GM18499 (cell line): ENCODE results near the gene BAIAP2.

Experiments used
- ATAC-seq: cut with Tn5 transposase; IDR thresholded peaks from one replicate; pipeline ENCODE4 v1.9.1; 2021; ENCODE audit warnings: moderate number of reproducible peaks; ENCODE audit not compliant: insufficient read depth, unreplicated experiment

The BAIAP2 gene

GRCh38 chr17:81034779-81035520, at the start of gene BAIAP2:
Gene BAIAP2, plus strand, starts transcription at chr17:81035151. Its CDS starts 104 bp downstream, at chr17:81035255.
- ATAC-seq: no peak

DNA sequence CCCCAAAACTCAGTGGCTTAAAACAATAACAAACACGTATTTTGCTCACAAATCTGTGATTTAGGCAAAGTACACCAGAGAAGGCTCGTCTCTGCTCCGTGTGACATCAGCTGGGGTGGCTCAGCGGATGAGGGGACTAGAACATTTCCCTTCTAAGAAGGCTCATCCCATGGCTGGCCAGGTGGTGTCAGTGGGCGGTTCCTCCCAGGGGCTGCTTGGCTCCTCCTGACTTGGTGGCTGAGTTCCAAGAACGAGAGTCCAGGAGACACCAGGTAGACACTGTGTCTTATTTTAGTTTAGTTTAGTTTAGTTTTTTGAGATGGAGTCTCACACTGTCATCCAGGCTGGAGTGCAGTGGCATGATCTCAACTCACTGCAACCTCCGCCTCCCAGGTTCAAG, 48.9 kb upstream of the BAIAP2 start:
- no peak for ATAC-seq

- no peak for ATAC-seq
Observed at GRCh38 chr17:80986816-80987475, 48.0 kb upstream of the BAIAP2 start.

GRCh38 chr17:80987941-80988461, 47.0 kb upstream of the BAIAP2 start:
- no peak for ATAC-seq

DNA sequence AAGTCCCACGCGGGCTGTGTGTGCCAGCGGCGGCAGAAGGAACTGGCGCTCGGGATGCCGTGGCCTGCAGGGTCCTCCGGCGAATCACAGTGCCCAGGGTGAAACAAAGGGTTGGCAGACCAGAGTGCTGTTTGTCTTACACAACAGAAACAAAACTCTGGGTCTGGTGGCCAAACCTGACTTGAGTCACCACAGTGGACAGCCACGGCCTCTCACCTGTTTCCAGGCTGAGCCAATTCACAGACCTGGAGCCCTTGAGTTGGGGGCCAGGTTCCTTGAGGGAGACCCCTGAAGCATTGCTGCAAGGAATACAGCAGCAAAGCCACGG, 45.4 kb upstream of the BAIAP2 start:
- no peak for ATAC-seq

DNA sequence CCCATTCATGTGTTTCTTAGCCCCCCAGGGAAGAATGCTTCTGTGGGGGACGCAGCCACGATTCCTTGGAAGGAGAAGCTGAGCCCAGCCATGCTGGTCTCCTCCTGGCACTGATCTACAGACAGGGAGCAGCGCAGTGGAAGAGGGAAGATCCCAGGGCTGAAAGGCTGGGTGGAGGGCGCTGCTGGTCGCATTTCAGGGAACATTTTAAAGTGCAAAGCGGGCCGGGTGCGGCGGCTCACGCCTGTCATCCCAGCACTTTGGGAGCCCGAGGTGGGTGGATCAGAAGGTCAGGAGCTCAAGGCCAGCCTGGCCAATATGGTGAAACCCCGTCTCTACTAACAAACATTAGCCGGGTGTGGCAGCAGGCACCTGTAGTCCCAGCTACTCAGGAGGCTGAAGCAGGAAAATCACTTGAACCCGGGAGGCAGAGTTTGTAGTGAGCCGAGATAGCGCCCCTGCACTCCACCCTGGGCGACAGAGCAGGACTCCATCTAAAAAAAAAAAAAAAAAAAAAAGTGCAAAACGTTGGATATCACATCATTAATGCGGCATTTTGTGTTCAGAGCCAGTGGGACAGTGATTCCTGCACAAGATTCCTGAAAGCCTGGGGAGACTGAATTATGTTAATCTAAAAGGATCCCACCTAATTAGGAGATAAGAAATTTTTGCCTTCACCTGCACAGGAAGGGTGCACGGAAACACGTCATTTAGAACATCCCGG, 43.9 kb upstream of the BAIAP2 start:
- no peak for ATAC-seq

DNA sequence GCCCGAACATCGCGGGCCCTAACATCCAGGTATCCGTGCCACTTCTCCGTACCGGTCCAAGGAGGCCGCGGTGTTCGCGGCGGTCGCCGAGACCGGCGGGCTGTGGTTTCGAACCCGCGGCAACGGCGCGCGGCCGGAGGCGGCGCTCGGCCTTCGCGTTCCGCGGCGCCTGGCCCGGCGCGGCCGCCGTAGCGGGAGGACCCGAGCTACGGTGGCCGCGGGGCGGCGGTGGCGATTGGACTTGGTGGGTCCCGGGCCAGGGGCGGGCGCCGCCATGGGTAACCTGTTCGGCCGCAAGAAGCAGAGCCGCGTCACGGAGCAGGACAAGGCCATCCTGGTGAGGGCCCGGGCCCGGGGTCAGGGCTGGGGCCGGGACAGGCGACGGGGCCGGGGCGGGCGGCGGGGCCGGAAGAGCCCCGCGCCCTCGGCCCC, 43.3 kb upstream of the BAIAP2 start, which contains the start of gene CHMP6:
TSS of gene CHMP6 (plus strand) at position 197 of the 432 bp plus-strand sequence. CDS start at position 275, 78 bp downstream.
- ATAC-seq: no peak

GRCh38 chr17:80992077-80992947, 42.6 kb upstream of the BAIAP2 start:
- ATAC-seq: no peak

DNA sequence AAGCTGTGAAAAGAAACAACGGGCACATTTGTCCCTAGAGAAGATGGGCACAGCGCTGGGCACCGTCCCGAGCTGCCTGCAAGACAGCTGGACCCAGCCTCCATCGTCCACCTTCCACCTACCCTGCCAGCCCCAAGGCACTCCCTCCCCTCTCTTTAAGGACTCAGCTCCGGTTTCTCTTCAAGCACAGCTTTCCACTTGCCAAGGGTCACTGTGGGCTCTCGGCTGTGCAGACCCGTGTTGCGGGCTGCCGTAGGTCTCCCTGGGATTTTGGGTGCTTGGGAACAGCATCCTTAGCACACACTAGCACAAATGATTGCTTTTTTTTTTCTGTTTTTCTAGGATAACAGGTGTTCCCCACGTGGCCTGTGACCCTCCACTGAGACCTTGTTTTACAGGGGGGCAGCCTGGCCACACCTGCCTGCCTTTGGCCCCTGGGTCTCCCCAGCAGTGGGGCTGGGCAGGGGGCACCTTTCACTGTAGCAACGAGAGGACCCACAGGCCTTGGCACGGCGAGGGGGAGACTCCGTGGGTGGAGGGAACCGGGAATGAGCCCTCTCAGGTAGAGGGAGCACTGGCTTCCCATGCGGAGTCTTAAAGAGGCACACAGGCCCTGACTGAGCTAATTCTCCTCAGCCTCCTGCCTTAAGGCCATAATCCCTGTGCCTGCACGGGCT, 41.9 kb upstream of the BAIAP2 start:
- ATAC-seq: no peak

DNA sequence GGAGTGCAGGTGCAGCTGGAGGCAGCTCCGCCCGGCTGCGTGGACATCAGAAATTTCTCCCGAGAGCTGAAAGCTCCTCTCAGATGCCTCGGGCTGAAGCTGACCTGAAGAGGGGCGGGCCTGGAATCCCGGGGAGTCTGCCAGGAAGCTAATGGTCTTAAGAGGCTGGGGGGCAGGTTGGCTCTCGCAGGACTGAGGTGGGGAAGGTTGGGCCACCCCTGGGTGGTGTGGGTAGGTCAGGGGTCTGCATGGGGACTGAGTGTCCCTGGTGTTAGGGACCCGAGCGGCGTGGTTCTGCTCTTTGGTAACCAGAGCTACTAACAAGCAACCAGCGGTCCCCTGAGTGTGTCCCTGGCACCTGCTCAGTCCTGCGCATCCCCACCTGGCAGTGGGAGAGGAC, 39.8 kb upstream of the BAIAP2 start:
- ATAC-seq: no peak

DNA sequence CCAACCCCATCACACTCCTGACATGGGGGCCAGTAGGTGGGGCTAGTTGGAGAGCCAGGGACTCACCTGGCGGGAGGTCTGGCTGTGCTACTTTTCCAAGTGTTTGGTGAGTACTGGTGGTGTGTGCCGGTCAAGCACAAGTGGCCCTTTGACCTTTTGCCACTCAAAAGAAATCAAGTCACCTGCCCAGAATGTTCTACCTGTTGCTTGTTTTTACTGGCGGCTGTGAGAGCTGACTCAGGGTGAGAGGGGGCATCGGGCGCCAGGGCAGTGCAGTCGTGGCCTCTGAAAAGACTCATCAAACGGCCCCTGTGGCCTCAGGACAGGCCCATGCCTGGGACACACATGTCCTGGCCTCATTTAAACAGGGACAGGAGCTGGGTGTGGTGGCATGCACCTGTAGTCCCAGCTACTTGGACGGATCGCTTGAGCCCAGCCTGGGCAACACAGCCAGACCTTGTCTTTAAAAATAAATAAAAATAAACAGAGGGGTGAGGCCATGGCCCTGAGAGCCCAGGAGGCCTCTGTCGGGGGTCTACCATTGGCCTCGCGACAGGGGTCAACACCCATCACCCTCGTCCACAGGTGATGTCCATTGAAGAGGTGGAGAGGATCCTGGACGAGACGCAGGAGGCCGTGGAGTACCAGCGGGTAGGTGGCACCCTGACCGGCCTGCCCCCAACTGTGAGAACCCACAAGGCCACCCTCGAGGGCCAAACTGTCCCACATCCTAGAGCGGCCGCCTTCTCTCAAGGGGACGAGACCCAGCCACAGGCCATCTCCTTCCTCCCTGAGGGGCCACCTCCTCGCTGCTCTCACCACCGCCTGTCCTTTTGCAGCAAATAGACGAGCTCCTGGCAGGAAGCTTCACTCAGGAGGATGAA, 38.3 kb upstream of the BAIAP2 start:
- ATAC-seq: no peak

GRCh38 chr17:80997424-80998117, 37.4 kb upstream of the BAIAP2 start:
- no peak for ATAC-seq

GRCh38 chr17:80998118-80998747, 36.7 kb upstream of the BAIAP2 start:
- no peak for ATAC-seq

- ATAC-seq: no peak
Observed at GRCh38 chr17:80998748-80999535, 36.0 kb upstream of the BAIAP2 start.

GRCh38 chr17:80999536-81000333, 35.2 kb upstream of the BAIAP2 start:
- no peak for ATAC-seq

DNA sequence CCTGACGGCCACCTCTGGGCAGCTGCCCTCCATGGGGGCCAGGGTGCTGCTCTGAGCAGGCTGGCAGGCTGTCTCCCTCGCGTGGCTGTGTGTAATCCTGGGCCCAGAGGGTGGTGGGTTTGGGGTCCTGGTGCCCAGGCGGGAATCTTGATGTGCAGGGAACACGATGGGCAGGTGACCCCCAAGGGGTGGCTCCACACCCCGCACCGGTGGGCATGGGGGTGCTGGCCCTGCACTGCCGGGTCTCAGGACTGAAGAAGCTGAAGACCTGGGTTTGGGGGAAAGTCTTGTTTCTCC, 34.7 kb upstream of the BAIAP2 start:
- ATAC-seq: no peak
